GM19193 (cell line): ENCODE data around the gene CISD2.
A peak's percentile ranks its signal among the peaks of the same experiment; 100 is the strongest.

ENCODE experiments used
- POLR2A ChIP-seq: IDR thresholded peaks from 4 replicates; pipeline ENCODE4 v1.6.1; 2011; ENCODE audit not compliant: insufficient read depth, insufficient read length; ENCODE audit errors: extremely low read depth

The CISD2 gene

DNA sequence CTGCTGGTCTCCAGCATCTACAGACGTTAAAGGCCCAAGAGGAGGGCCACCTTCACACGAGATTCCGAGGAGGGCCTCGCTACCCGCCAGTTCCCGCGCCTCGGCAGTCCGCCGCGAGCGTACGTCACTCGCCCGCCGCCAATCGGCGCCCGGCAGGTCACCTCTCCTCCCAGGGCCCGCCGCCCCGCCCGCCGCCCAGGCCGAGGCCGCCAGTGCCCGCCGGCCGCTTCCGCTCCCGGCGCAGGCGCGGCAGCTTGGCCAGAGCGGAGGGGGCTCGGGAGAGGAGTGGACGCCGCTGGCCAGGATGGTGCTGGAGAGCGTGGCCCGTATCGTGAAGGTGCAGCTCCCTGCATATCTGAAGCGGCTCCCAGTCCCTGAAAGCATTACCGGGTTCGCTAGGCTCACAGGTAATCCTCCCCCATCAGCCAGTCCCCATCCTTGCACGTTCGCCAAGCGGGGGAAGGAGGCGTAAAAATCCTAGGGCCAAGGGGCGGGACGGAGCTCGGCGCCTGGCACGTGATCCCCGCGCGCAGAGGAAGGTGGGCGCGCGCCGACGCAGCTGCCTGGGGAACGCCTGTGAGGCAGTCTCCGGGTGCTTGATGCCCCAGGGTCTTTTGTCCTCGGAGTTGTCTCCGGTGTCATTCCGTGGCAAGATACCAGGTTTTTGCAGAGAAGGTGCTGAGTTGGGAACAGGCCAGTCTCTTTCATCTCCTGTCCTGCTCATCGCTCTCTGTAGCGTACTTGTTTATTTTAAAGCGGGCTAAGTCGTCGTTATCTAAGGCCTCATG is at the start of gene CISD2:
TSS of gene CISD2 (plus strand) at position 212 of the 788 bp plus-strand sequence. CDS start at position 305, 93 bp downstream.
- peak; percentile 95 for TF ChIP-seq POLR2A

GRCh38 chr4:102819588-102820365 is 49.0 kb upstream of the CISD2 start:
- no peak for TF ChIP-seq POLR2A

GRCh38 chr4:102823464-102823863 is 45.3 kb upstream of the CISD2 start:
- TF ChIP-seq POLR2A = no peak

DNA sequence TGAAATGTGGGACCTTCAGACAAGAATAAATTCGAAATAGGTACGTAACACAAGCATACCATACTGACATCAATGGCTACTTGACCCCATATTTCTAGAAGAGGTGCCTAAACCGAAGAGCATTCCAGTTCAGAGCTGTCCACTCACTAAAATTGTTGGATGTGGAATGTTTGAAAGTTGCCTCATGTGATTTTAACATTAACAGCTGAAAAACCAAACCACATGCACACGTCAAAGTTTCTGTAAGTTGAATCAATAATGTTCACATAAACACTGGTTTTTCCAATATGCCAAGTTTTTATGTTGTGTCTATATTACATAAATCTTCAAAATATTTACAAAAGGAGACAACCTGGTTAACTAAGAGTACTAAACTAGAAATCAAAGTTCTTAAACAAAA is 44.9 kb upstream of the CISD2 start:
- no peak for TF ChIP-seq POLR2A

- no peak for TF ChIP-seq POLR2A
These were observed 44.4 kb upstream of the CISD2 start for GRCh38 chr4:102824398-102824797.

DNA sequence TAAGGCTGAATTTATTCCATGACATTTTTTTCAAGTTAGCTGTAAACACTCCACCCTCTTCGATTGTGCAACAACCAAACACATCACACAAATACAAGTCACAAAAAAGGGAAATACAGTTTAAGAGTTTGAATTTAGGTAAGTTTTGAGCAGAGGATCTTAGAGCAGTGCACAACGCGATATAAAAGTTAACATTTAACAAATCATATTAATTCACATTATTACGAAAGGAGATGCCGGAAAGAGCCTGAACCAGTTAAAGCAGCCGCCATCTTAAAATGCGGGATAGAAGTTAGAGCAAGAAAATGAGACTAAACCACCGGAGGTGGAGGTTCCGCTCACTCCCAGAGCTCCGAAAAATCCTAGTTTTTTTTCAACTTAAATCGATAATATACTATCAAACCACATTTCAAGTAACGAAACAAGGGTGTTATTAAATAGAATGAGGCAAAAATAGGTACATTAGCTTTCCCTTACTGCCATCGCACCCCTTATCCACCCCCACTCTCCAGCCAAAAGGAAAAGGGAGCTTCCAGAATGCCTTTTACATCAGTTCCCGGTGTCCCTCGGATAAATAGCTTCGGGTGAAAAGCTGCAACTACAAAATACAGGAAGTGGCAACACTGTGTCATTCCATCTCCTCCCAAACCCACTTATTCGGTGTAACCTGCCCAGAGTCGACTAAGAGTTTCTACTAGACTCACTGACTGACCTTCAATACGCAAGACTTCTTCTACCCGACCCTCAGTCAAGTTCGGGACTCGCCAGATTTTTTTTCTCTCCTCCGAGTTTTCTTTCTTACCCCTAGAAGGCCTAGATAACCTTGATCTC is 43.3 kb upstream of the CISD2 start:
- no peak for TF ChIP-seq POLR2A

GRCh38 chr4:102826105-102826889 is 42.5 kb upstream of the CISD2 start:
- no peak for TF ChIP-seq POLR2A

- TF ChIP-seq POLR2A = peak; percentile 90
These were observed 41.7 kb upstream of the CISD2 start, which contains the start of gene UBE2D3 for GRCh38 chr4:102826890-102827673. Gene UBE2D3, minus strand, starts transcription at chr4:102827551. Its CDS starts 1,043 bp downstream, at chr4:102826508.

DNA sequence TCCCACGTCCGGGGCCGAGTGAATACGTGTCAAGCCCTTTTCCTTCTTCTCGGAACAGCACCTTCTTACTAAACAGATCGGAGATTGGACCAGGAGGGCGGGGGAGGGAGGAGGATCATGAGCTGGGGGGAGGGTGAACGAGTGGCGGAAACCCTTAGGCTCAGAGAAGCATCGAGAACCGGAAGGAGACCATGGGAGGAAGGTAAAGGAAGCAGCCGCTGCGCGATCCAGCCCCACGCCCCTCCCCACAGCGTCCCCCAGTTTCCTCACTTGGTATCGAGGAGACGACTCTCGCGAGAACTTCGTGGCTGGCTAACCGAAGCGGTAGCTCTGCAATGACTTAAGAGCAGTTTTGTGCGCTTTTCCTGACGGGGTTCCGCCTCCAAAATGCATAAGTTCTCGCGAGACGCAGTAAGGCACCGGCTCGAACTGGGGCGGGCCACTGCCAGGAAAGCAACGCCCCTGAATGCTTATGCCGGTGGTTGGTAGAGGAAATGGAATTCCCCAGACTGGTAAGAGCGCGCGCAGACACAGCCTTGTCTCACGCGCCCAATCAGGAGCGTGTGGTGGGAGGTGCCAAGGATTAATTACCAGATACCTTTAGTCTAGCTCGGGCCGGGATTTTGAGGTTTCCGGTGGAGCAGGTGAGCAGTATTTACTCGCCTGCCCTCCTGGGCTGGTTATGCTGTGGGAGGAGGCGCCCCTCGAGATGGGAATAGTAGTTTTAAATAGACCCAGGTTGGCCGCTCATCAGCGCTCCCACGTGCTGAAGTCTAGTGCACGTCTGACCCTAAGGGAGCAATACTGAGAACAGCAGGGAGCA is 40.9 kb upstream of the CISD2 start:
- TF ChIP-seq POLR2A = peak; percentile 82

GRCh38 chr4:102828497-102828808 is 40.3 kb upstream of the CISD2 start:
- no peak for TF ChIP-seq POLR2A

DNA sequence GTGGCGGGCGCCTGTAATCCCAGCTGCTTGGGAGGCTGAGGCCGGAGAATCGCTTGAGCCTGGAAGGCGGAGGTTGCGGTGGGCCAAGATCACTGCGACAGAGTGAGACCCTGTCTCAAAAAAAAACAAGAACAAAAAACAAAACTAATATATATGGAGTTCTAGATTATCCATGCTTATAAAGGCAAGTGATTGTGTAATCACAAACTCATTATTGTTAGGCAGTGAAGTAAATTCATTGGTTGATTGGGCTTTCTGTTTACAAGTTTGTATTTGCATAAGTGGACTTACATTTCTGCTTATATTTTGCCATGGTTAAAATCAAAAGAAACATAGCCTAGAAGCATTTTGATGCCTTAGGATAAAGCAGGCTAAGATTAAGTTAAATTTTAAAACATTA is 39.0 kb upstream of the CISD2 start:
- no peak for TF ChIP-seq POLR2A

GRCh38 chr4:102832105-102832504 is 36.7 kb upstream of the CISD2 start:
- TF ChIP-seq POLR2A = no peak

DNA sequence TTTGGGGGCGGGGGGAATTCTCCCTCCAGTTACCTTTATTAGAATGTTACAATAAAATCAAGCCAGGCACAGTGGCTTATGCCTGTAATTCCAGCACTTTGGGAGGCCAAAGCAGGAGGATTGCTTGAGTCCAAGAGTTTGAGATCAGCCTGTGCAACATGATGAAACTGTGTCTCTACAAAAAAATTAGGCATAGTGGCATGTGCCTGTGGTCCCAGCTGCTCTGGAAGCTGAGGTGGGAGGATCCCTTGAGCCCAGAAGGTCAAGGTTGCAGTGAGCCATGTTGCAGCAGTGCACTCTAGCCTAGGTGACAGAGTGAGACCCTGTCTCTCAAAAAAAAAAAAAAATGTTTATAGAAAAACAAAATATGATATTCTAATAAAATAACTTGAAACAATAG is 36.1 kb upstream of the CISD2 start:
- no peak for TF ChIP-seq POLR2A
